Activated CD4-positive, alpha-beta T cell treated with anti-CD3 and anti-CD28 coated beads, Interleukin-2, amount 50 U/mL, for 24 hours (primary cell): ENCODE measurements around the gene SPECC1.
"Not testable (repeated sequence)": the region's sequence is repeated elsewhere in the genome, so short reads cannot be mapped to it uniquely, and the experiment has no call there.

Experiments
- DNase-seq, 2 donors: peaks; one replicate each; pipeline ENCODE4 v3.0.0-alpha.2; 2020; ENCODE audit warnings: low read depth in 1 of 2, low spot score in 1 of 2

The SPECC1 gene

DNA sequence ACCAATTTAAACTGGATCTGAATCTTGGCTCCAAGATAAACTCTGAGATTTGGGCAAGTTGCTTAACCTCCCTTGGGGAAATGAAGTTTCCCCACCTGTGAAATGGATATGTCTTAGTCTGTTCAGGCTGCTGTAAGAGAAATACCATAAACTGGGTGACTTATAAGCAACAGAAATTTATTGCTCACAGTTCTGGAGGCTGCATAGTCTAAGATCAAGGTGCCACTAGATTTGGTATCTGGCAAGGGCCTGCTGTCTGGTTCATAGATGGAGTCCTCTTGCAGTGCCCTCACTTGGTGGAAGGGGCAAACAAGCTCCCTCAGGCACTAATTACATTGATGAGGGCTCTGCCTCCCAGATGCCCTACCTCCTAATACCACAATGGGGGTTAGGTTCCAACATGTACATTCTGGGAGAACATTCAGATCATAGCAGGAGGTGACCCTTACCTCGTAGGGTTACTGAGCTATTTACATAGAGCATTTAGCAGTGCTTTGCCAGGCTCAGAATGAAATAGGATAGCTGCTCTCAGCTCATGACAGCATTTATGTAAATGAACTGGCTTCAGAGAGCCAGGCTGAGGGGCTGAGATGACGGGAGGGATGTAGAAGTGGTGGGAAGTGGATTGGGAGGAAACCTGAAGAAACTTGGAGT is 83.9 kb downstream of the SPECC1 start:
- no peak for DNase-seq

DNA sequence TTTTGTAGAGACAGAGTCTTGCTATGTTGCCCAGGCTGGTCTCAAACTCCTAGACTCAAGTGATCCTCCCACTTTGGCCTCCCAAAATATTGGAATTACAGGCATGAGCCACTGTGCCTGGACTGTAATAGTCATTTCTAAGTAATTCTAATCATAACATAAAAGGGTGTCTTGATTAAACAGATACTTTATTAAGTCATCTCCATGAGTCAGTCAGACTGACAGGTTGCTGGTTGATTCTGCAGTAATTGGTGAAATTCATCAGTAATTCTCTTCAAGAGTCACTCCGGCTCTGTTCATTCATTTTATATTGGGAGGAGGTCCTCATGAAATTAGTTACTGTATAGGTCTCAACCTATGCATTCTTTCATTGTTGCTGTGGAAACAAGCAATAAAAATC is 85.6 kb downstream of the SPECC1 start:
- DNase-seq = no peak

DNA sequence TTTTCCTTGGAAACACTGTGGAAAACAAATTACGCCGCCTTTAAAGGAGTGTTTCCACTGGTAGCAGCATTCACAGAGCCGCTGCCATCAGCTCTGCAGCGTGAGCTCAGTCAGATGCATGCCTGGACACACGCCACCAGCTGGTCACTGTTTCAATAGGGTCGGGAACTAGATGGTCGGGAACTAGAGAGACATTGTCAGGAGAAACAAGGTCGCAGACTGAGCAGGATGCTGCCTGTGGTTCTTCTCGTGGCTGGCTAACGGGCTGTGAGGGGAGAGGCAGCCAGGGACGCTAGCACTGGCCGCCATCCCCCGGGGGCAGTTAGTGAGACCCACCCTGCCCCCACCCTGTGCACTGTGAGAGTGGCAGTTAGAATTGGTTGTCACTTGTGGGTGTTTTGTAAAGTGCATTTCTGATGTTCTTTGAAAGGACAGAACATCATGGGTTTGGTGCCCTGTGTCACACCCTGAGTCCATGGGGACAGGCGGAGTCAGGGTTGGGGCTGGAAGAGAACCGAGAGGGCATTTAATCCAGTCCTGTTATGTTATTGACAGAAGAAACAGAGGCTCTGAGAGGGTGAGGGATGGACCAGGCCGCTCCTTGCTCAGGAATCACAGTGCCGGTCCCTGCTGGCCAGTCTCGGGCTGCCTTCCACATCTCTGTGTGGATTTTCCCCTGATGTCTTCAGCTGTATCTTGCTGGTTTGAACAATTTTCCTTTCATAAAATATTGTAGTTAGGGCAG is 86.3 kb downstream of the SPECC1 start:
- DNase-seq = no peak

DNA sequence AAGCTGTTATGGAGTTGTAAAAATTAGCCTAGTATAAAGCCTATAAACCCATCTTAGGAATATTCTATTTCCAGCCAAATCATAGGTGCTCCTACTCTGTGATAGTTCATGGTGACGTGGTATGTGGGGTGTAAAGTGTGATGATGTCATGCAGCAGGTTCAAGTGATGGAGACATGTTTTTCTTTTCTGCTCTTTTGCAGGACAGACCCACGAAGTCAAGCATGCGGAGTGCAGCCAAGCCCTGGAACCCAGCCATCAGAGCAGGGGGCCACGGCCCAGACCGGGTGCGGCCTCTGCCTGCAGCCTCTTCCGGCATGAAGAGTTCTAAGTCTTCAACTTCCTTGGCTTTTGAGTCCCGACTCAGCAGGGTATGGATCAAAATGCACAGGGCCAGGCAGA is 87.3 kb downstream of the SPECC1 start:
- no peak for DNase-seq

DNA sequence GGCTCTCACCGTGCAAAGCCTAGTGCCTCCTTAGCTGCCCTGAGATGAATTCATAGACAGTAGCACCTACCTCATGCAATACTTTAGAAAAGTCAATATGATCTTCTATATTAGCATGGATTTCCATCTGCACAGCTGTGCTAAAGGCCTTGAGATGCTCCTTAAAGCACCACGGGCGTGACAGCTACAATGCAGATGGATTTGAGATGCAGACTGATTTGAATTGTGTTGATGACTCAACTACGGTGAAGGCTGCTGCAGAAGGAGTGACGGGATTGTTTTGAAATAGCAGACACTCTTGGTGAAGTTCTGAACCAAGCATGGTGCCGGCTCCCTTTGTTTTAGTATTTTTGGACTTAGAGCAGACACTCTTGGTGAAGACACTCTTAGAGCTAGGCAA is 88.2 kb downstream of the SPECC1 start:
- no peak for DNase-seq

DNA sequence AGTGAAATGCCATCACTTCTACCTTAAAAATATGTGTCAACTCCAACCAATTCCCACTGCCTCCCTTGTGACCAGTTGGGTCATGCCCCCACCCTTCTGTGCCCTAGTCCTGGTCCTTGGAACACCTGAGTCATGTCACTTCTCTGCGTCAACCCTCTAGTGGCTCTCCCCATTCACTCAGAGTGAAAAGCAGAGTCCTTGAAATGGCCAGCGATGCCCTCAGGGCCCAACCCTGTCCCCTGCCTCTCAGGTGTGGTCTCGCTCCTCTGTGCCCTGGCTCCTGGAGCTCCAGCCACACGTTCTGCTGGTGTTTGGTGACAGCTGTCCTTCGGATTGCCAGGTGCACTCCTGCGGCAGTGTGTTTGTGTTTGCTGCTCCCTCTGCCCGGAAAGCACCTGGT is 89.2 kb downstream of the SPECC1 start:
- DNase-seq = no peak

DNA sequence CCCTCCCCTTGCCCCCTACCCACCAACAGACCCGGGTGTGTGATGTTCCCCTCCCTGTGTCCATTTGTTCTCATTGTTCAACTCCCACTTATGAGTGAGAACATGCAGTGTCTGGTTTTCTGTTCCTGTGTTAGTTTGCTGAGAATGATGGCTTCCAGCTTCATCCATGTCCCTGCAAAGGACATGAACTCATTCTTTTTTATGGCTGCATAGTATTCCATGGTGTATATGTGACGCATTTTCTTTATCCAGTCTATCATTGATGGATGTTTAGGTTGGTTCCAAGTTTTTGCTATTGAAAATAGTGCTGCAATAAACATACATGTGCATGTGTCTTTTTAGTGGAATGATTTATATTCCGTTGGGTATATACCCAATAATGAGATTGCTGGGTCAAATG is 91.6 kb downstream of the SPECC1 start:
- not testable (repeated sequence) for DNase-seq

DNA sequence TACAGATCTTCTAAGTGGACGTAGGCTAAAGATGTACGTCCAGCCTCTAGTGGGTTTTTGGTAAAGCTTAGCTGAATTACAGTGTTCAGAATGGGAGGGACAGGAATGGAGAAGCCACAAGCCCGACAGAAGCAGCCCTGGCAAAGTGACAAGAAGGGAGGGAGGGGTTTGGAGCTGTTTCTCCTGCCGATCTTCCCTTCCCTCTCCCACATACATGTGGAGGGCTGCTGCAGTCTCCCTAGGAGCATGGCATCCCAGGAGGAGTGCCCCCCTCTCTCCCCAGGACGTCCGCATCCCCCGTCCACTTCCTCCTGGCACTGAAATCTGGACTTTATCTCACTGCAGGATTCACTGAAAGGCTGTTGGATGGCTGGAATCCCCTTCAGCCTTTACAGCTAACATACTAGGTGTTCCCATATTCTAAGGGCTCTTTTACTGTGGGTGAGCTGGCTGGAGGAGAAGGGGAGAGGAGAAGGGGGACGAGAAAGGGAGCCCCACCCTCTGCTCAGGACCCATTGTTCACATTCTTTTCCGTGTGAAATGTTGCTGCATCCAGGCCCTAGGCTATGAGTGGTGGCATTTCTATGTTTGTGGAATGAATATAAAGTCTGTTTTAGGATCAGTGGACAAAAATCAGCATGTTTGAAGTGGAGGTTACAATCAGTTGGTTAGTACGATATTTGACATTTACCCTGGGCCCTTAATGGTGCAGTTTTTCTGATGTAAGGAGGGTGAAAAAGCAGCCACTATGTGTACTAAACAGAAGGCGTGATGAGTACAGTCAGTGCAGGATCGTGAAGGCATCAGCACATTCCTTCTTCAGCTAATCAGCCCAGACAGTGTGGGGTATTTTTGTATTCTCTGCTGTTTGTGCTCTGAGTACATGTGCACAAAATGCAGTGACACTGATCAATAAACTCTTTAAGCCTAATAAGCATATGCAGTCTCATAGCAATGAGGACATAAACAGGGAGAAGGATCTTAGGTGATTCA is 94.6 kb downstream of the SPECC1 start:
- DNase-seq = no peak

DNA sequence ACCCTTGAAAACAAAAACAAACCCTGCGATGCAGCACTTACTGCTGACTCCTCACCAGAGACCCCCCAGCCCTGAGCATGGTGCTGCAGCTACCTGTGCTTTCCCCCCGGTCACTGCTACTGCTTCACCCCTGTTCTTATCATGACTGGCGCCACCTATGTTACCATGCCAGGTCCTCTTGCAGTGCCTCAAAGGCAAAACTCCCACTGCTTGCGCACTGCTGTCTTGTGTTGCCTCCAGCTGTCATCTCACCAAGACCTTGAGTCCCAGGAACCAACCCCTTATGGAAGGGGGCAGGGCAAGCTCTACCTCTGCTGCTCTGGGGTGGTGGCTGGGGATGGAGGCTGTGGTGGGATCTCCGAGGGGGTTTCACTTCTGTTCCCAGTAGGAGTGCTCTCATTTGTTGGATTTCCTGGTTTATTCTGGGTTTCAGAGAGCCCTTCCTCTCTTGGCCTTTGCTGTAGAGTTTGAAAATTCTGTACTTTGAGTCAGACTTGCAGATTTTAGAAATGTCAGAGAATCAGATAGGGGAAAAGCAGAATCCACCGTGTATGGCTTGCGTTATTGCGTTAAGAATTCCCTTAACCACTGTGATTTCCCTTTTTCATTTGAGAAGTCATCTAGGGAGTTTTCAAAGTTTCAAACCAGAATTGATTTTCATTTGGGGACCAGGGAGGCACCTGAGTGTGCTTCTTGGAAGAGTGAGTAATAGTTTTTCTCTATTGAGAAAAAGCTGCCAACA is 96.6 kb downstream of the SPECC1 start:
- DNase-seq = no peak

DNA sequence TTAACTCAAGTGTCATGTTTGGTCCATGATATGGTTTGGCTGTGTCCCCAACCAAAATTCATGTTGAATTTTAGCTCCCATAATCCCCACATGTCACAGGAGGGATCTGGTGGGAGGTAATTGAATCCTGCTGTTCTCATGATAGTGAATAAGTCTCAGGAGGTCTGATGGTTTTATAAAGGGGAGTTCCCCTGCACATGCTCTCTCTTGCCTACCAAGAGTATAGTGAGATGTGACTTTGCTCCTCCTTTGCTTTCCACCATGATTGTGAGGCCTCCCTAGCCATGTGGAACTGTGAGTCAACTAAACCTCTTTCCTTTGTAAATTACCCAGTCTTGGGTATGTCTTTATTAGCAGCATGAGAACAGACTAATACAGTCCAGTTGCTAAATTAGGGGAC is 97.3 kb downstream of the SPECC1 start:
- not testable (repeated sequence) for DNase-seq

DNA sequence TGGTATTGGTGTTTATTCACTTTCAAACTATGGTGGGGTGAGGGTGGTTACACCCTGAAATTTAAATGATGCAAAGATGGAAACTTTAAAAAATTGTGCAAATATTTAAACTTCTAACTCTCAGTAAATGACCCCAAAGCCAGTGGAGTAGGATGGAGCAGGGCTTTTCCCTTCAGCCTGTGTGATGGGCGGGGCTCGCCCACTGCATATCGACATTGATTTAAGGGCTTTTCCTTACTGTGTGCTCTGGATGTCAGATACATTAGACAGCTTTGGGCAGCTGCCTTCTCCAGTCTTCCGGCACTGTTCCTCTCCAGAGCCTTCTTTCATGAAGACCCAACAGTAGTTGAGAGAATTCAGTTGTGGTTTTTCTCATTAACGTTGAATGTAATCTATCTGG is 99.9 kb downstream of the SPECC1 start:
- no peak for DNase-seq

DNA sequence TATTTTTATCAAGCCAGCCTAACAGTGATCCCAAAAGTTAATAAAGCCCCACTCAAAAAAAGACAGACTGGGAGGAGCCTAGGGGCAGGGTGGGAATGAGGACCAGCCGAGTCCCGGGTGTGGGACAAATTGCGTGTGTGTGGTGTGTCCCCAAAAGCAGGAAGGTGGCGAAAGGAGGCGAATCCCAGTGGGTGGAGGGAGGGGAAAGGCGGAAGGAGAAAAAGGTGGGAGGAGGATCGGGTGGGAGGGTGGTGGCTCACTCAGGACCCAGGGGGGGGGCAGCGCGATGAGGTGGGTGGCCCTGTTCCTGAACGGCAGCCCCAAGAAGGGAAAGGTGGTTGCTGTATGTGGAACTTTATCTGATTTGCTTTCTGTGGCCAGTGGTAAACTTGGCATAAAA is 102.4 kb downstream of the SPECC1 start:
- no peak for DNase-seq

DNA sequence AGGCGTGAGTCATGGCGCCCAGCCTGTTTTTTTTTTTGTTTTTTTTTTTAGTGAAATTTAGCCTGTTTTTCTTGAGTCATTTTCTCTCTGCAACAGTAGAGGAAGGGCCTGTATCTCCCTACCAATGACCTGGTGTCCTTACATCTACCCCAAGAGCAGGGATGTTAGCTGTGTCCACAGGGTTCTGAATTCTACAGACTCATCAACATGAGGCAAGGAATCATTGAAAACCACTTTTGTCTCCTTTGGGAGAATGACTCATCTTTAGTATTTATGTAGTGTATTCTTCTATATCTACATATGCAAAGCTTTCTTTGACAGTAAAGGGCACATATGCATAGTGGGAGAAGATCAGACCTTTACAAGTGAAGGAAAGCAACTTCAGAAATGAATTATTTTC is 105.3 kb downstream of the SPECC1 start:
- DNase-seq = no peak

DNA sequence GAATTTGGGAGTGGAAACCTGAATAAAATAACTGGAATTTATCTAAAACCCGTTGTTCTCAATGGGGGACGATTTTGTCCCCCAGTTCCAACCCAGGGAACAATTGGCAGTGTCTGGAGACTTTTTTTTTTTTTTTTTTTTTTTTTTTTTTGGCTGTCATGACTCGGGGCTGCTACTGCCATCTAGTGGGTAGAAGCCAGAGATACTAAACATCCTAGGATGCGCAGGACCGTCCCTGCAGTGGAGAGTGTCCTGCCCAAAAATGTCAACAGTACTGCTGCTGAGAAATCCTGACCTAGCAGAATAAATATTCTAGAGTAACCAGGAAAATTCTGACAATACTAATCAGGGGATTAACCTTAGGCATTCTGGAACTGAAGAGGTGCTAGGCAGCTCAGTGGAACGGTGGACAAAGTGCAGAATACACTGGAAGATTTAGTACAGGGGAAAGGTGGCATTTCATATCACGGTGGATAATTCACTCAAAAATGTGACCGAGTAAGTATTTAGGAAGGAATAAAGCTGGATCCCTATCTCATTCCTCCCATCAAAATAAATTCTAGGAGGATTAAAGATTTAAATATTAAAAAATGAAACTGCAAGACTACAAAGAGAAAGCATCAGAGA is 107.6 kb downstream of the SPECC1 start:
- peak in 1 of 2 donors; percentile 59 for DNase-seq

DNA sequence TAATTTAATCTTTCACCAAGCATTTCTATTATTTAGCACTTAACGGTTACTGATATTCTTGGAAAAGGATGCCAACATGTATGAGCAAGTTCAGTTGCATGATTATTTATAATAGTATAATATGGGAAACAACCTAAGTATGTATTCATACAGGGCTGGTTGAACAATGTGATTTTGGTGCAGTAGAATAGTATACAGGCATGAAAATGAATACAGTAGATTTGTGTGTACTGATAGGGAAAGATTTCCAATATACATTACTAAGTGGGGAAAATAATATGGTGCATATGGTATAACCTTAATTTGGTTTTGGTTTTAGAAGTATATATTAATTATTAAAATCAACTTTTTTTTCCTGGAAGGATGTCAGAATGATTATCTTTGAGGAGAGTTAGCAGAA is 109.1 kb downstream of the SPECC1 start:
- DNase-seq = no peak

DNA sequence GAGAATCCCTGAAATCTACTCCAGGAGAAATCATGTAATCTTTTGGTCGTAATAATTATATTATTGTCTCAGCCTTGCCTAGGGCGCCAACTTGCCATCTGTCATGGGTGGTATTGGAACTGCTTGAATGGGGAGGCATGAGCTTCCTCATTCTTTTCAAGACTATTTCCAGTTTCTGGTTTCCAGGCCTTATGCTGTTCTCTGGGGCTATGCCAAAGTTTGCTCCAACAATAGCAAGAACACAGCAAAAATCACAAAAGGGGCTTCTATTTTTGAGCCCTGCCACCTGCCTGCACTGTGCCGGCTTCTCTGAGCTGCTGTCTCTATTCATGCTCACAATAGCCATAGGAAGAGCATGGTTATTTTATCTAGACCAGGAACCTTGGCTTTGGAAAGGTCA is 111.7 kb downstream of the SPECC1 start:
- no peak for DNase-seq

DNA sequence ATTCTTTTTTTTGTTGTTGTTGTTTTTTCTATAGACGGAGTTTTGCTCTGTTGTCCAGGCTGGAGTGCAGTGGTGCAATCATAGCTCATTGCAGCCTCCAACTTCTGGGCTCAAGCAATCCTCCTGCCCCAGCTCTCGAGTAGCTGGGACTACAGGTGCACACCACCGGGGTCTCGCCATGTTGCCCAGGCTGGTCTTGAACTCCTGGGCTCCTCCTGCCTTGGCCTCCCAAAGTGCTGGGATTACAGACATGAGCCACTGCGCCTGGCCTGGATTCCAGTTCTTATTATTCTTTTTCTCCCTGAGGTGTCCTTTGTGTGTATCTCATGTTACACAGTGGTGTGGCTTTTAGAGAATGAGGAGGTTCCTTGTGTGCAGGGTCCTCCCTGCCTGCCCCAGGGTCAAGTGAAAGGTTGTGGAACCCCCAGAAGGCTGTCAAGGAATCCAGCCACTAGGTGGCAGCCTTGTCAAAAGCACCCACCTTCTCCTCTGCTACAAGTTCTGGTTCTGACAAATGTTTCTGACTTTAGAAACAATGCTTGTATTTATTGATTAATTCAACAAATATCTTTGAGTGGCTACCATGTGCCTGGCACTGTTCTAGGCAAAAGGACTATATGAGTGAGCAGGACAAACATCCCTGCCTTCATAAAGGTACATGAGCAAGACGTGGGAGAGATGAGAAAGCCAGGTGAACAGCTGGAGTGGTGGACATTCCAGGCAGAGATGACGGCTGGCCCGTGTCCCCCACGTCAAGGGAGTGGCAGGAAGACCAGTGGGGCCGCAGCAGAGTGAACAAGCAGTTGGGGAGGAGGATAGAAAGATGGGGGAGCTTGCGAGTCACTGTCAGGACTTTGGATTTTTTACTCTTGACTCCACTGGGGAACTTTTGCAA is 112.4 kb downstream of the SPECC1 start:
- DNase-seq = peak; percentile 54 to 60

DNA sequence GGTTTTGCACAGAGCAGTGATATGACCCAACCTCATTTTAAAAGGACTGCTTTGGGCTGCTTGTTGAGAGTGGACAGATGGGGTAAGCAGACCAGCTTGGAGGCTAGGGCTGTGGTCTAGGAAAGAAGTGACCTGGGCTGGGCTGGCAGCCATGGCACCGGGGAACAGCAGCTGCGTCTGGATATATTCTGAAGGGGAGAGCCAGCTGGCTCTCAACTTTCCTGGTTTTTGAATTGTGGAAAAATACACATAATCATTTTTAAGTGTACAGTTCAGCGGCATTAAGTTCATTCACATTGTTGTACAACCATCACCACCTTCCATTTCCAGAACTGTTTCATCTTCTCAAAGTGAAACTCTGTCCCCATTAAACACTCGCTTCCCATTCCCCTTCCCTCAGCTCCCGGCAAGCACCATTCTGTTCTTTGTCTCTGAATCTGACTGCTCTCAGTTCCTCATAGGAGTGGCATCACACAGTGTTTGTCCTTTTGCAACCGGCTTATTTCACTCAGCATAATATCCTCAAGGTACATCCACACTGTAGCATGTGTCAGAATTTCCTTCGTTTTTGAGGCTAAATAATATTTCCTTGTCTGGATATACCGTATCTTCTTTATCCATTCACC is 113.2 kb downstream of the SPECC1 start:
- no peak for DNase-seq

DNA sequence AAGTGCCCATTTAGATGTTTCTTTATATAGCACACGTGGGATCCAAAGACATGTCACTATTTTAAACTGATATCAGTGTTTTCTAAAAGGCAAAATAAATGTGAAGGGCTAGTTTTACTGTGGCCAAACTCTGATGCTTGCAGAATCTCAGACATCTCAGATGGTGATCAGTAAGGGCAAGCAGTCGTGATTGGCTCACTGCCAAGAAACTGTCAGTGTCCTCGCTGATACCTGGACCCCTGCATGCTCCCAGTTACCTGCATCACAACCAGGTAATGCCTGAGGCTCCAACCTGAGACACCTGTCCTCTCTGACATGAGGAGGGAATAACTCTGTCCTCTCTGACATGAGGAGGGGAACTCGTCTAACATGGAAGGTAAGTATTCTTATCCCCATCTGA is 114.0 kb downstream of the SPECC1 start:
- DNase-seq = no peak
